GM21825 (cell line): ENCODE measurements around the gene ATP2A2.
"Not testable (repeated sequence)": the region's sequence is repeated elsewhere in the genome, so short reads cannot be mapped to it uniquely, and the experiment has no call there.

ENCODE experiments used
- ATAC-seq: cut with Tn5 transposase; IDR thresholded peaks from one replicate; pipeline ENCODE4 v1.9.1; 2021; ENCODE audit warnings: mild to moderate bottlenecking, moderate library complexity; ENCODE audit not compliant: unreplicated experiment

Gene ATP2A2

GRCh38 chr12:110365489-110366320 is 84.7 kb downstream of the ATP2A2 start:
- ATAC-seq, result no peak

GRCh38 chr12:110366321-110367142 is 85.5 kb downstream of the ATP2A2 start:
- no peak for ATAC-seq

GRCh38 chr12:110367181-110367864 is 86.3 kb downstream of the ATP2A2 start:
- ATAC-seq, result no peak

GRCh38 chr12:110369992-110370391 is 88.9 kb downstream of the ATP2A2 start:
- ATAC-seq, result no peak

GRCh38 chr12:110370732-110371231 is 89.7 kb downstream of the ATP2A2 start:
- no peak for ATAC-seq

- ATAC-seq, result peak; percentile 69
Observed at GRCh38 chr12:110371408-110372055, 90.5 kb downstream of the ATP2A2 start.

GRCh38 chr12:110372056-110372425 is 91.0 kb downstream of the ATP2A2 start:
- no peak for ATAC-seq

GRCh38 chr12:110373025-110373424 is 92.0 kb downstream of the ATP2A2 start:
- ATAC-seq, result no peak

- ATAC-seq, result no peak
Observed at GRCh38 chr12:110373425-110373824, 92.4 kb downstream of the ATP2A2 start.

GRCh38 chr12:110373962-110374611 is 93.0 kb downstream of the ATP2A2 start:
- no peak for ATAC-seq

- not testable (repeated sequence) for ATAC-seq
Observed at GRCh38 chr12:110378131-110378790, 97.2 kb downstream of the ATP2A2 start.

- no peak for ATAC-seq
Observed at GRCh38 chr12:110379197-110379596, 98.2 kb downstream of the ATP2A2 start.

GRCh38 chr12:110379631-110380030 is 98.6 kb downstream of the ATP2A2 start:
- ATAC-seq, result no peak

- ATAC-seq, result no peak
Observed at GRCh38 chr12:110382683-110383082, 101.6 kb downstream of the ATP2A2 start.
